Activated T-cell treated with anti-CD3 and anti-CD28 coated beads, Interleukin-2, amount 50 U/mL, for 24 hours (primary cell): Measurements from ENCODE around the gene VPS51.
A peak's percentile ranks its signal among the peaks of the same experiment; 100 is the strongest.

ENCODE experiments used
- DNase-seq: peaks from one replicate; pipeline ENCODE4 v3.0.0-alpha.2; 2020
- H3K27ac Mint-ChIP-seq: 2 replicates; pipeline ENCODE4 v1.8.0; 2020; ENCODE audit warnings: mild to moderate bottlenecking, mixed read lengths
- H3K27me3 Mint-ChIP-seq: 2 replicates; pipeline ENCODE4 v1.8.0; 2020; ENCODE audit warnings: mixed read lengths
- H3K36me3 Mint-ChIP-seq: 2 replicates; pipeline ENCODE4 v1.8.0; 2020; ENCODE audit warnings: low read depth, mixed read lengths
- H3K4me1 Mint-ChIP-seq: 2 replicates; pipeline ENCODE4 v1.8.0; 2020; ENCODE audit warnings: low read depth, mixed read lengths
- H3K4me3 Mint-ChIP-seq: 2 replicates; pipeline ENCODE4 v1.8.0; 2020; ENCODE audit warnings: mild to moderate bottlenecking, moderate library complexity, mixed read lengths
- H3K9me3 Mint-ChIP-seq: 2 replicates; pipeline ENCODE4 v1.8.0; 2020; ENCODE audit warnings: mixed read lengths

Gene VPS51

GRCh38 chr11:65128182-65129145 lies 32.5 kb downstream of the VPS51 start:
- no peaks in the 10 kb centered on the region for H3K27me3 Mint-ChIP-seq
- H3K4me1 Mint-ChIP-seq = peaks cover 28% of the 10 kb centered on the region
- peaks cover 98% of the 10 kb centered on the region for H3K36me3 Mint-ChIP-seq
- no peaks in the 10 kb centered on the region for H3K9me3 Mint-ChIP-seq
- no peak overlapping the region for H3K4me3 Mint-ChIP-seq
- peak overlapping the region; percentile 55 for H3K27ac Mint-ChIP-seq
- DNase-seq = peak; percentile 28

GRCh38 chr11:65129649-65130441 lies 33.8 kb downstream of the VPS51 start:
- H3K9me3 Mint-ChIP-seq = no peaks in the 10 kb centered on the region
- peaks cover 18% of the 10 kb centered on the region for H3K4me1 Mint-ChIP-seq
- H3K4me3 Mint-ChIP-seq = no peak overlapping the region
- DNase-seq = peak; percentile 27
- H3K27ac Mint-ChIP-seq = no peak overlapping the region
- peaks cover 100% of the 10 kb centered on the region for H3K36me3 Mint-ChIP-seq
- no peaks in the 10 kb centered on the region for H3K27me3 Mint-ChIP-seq

GRCh38 chr11:65130631-65131416 lies 34.8 kb downstream of the VPS51 start:
- Mint-ChIP-seq H3K36me3 (peaks cover 96% of the 10 kb centered on the region), H3K9me3 (no peaks in the 10 kb centered on the region), H3K27ac (peak overlapping the region; percentile 70), H3K27me3 (no peaks in the 10 kb centered on the region), H3K4me3 (no peak overlapping the region), H3K4me1 (peaks cover 24% of the 10 kb centered on the region)
- no peak for DNase-seq

- no peak for DNase-seq
- peaks cover 30% of the 10 kb centered on the region for H3K4me1 Mint-ChIP-seq
- no peaks in the 10 kb centered on the region for H3K9me3 Mint-ChIP-seq
- no peak overlapping the region for H3K4me3 Mint-ChIP-seq
- H3K27me3 Mint-ChIP-seq = no peaks in the 10 kb centered on the region
- peak overlapping the region; percentile 99 for H3K27ac Mint-ChIP-seq
- H3K36me3 Mint-ChIP-seq = peaks cover 90% of the 10 kb centered on the region
Measured at GRCh38 chr11:65131417-65131776, 35.4 kb downstream of the VPS51 start.

GRCh38 chr11:65131895-65132237 lies 35.9 kb downstream of the VPS51 start:
- Mint-ChIP-seq H3K27ac (peak overlapping the region; percentile 99), H3K4me1 (peaks cover 33% of the 10 kb centered on the region), H3K27me3 (no peaks in the 10 kb centered on the region), H3K36me3 (peaks cover 86% of the 10 kb centered on the region), H3K9me3 (no peaks in the 10 kb centered on the region), H3K4me3 (no peak overlapping the region)
- DNase-seq = no peak

GRCh38 chr11:65132238-65132987 lies 36.4 kb downstream of the VPS51 start:
- Mint-ChIP-seq H3K36me3 (peaks cover 80% of the 10 kb centered on the region), H3K27me3 (no peaks in the 10 kb centered on the region), H3K4me1 (peaks cover 33% of the 10 kb centered on the region), H3K4me3 (peak overlapping the region; percentile 97), H3K9me3 (no peaks in the 10 kb centered on the region), H3K27ac (peak overlapping the region; percentile 99)
- no peak for DNase-seq

- no peaks in the 10 kb centered on the region for H3K9me3 Mint-ChIP-seq
- peak overlapping the region; percentile 97 for H3K4me3 Mint-ChIP-seq
- peak; percentile 73 for DNase-seq
- H3K27me3 Mint-ChIP-seq = no peaks in the 10 kb centered on the region
- peak overlapping the region; percentile 99 for H3K27ac Mint-ChIP-seq
- H3K4me1 Mint-ChIP-seq = peaks cover 33% of the 10 kb centered on the region
- H3K36me3 Mint-ChIP-seq = peaks cover 73% of the 10 kb centered on the region
Measured at GRCh38 chr11:65132988-65133700, 37.1 kb downstream of the VPS51 start.

- Mint-ChIP-seq H3K27ac (peak overlapping the region; percentile 99), H3K4me1 (peaks cover 33% of the 10 kb centered on the region), H3K36me3 (peaks cover 67% of the 10 kb centered on the region), H3K4me3 (peak overlapping the region; percentile 97), H3K9me3 (no peaks in the 10 kb centered on the region), H3K27me3 (no peaks in the 10 kb centered on the region)
- DNase-seq = no peak
Measured at GRCh38 chr11:65133724-65134123, 37.7 kb downstream of the VPS51 start.

- peak within 1 kb of the TSS; percentile 99 for H3K27ac Mint-ChIP-seq
- peaks cover 33% of the 10 kb centered on the region for H3K4me1 Mint-ChIP-seq
- H3K9me3 Mint-ChIP-seq = no peaks in the 10 kb centered on the region
- peak within 1 kb of the TSS; percentile 97 for H3K4me3 Mint-ChIP-seq
- peak; percentile 97 for DNase-seq
- H3K36me3 Mint-ChIP-seq = peaks cover 60% of the 10 kb centered on the region
- H3K27me3 Mint-ChIP-seq = no peaks in the 10 kb centered on the region
Measured at GRCh38 chr11:65134240-65134951, 38.4 kb downstream of the VPS51 start, which contains the start of gene SYVN1. TSS of gene SYVN1 (minus strand) at chr11:65134519. CDS start at chr11:65133601, 918 bp downstream.

GRCh38 chr11:65134952-65135632 lies 39.1 kb downstream of the VPS51 start:
- DNase-seq = peak; percentile 83
- H3K4me1 Mint-ChIP-seq = peaks cover 33% of the 10 kb centered on the region
- H3K4me3 Mint-ChIP-seq = peak overlapping the region; percentile 97
- H3K36me3 Mint-ChIP-seq = peaks cover 54% of the 10 kb centered on the region
- no peaks in the 10 kb centered on the region for H3K9me3 Mint-ChIP-seq
- H3K27me3 Mint-ChIP-seq = no peaks in the 10 kb centered on the region
- peak overlapping the region; percentile 99 for H3K27ac Mint-ChIP-seq

- Mint-ChIP-seq H3K4me1 (peaks cover 33% of the 10 kb centered on the region), H3K27me3 (no peaks in the 10 kb centered on the region), H3K27ac (peak overlapping the region; percentile 99), H3K4me3 (peak overlapping the region; percentile 97), H3K36me3 (peaks cover 48% of the 10 kb centered on the region), H3K9me3 (no peaks in the 10 kb centered on the region)
- DNase-seq = no peak
Measured at GRCh38 chr11:65135633-65136145, 39.7 kb downstream of the VPS51 start.

- Mint-ChIP-seq H3K27me3 (no peaks in the 10 kb centered on the region), H3K4me3 (peak overlapping the region; percentile 97), H3K4me1 (peaks cover 28% of the 10 kb centered on the region), H3K9me3 (no peaks in the 10 kb centered on the region), H3K36me3 (peaks cover 38% of the 10 kb centered on the region), H3K27ac (peak overlapping the region; percentile 86)
- DNase-seq = no peak
Measured at GRCh38 chr11:65136515-65137096, 40.6 kb downstream of the VPS51 start.
